HG02970 (cell line): ENCODE results near the gene ATP8B2.

Experiments
- ATAC-seq: cut with Tn5 transposase; IDR thresholded peaks from one replicate; pipeline ENCODE4 v1.9.1; 2021; ENCODE audit warnings: mild to moderate bottlenecking, moderate library complexity, moderate number of reproducible peaks; ENCODE audit not compliant: unreplicated experiment, low FRiP score

The ATP8B2 gene

GRCh38 chr1:154384650-154385489 is 59.5 kb downstream of the ATP8B2 start:
- no peak for ATAC-seq

DNA sequence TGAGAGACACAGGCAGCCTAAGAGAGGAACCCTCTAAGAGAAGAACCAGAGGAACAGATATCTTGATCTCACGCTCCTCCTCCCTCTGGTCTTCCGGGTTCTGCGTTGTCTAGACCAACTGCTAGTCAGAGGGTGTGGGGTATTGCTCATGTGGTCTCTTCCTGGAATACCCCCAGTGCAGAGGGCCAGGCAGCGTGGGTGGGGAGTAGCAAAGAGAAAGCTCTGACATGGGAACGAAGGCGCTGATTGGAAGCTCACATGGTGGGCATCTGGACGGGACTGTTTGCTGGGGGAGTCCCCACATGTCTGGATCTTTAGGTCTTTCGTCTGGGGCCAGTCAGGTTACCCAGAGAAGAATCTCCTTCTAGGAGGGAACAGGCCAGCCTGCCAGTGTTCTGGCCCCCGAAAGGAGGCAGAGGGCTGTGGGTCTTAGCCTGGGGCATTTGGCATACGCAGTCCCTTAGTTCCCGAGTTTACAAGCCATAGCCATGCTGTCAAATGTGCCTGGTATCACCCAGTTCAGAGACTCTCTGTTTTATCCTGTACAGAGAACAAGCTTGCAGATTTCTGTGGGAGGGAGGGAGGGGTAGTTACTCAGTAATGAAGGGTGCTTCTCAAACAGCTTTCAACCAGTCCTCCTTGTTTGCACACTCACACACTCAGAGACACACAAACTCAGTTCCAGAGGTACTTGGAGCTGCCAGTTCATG is 61.5 kb downstream of the ATP8B2 start:
- ATAC-seq: peak; percentile 77

GRCh38 chr1:154391086-154391770 is 65.9 kb downstream of the ATP8B2 start:
- ATAC-seq: no peak

- ATAC-seq: no peak
Observed at GRCh38 chr1:154398141-154398540, 72.8 kb downstream of the ATP8B2 start.

- no peak for ATAC-seq
Observed at GRCh38 chr1:154398678-154399077, 73.4 kb downstream of the ATP8B2 start.

DNA sequence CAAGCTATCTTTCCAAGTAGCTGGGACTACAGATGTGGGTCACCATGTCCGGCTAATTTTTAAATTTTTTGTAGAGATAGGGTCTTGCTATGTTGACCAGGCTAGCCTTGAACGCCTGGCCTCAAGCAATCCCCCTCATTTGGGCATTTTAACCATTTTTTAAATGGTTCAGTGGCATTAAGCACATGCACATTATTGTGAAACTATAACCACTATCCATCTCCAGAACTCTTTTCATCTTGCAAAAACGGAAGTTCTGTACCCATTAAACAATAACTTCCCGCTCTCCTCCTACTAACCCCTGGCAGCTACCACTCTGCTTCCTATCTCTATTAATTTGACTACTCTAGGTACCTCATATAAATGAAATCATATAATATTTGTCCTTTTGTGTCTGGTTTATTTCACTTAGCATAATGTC is 75.1 kb downstream of the ATP8B2 start:
- no peak for ATAC-seq
